Fibroblast of lung (primary cell): ENCODE measurements around the gene PRKCSH. TPM values are rescaled to one million over a fixed set of nuclear protein-coding genes. Genes with fewer than 3 reads are reported as not detected.

Experiments used
- DNase-seq, 2 donors: peaks; one replicate each; pipeline versions ENCODE4 v3.0.0 to v3.0.0-alpha.2; 2010; ENCODE audit warnings: low read depth in 2 of 2
- H2AFZ ChIP-seq: 2 replicates; pipeline ENCODE4 v1.5.1; 2012; ENCODE audit warnings: low read length, control low read depth, inconsistent platforms
- H3K27ac ChIP-seq: 2 replicates; pipeline ENCODE4 v1.5.1; 2011; ENCODE audit warnings: low read length, control low read depth; ENCODE audit not compliant: insufficient read depth
- H3K27me3 ChIP-seq: 2 replicates; pipeline ENCODE4 v1.5.1; 2011; ENCODE audit warnings: mild to moderate bottlenecking, low read length; ENCODE audit not compliant: control insufficient read depth, insufficient read depth
- H3K36me3 ChIP-seq: 2 replicates; pipeline ENCODE4 v1.5.1; 2011; ENCODE audit warnings: low read length; ENCODE audit not compliant: control insufficient read depth, insufficient read depth
- H3K4me1 ChIP-seq: 2 replicates; pipeline ENCODE4 v1.5.1; 2011; ENCODE audit warnings: low read length; ENCODE audit not compliant: control insufficient read depth, insufficient read depth; ENCODE audit errors: extremely low read depth
- H3K4me2 ChIP-seq: 2 replicates; pipeline ENCODE4 v1.5.1; 2011; ENCODE audit warnings: low read length, control low read depth; ENCODE audit not compliant: insufficient read depth; ENCODE audit errors: extremely low read depth
- H3K4me3 ChIP-seq, 4 experiments: fragments of 200-600 bp in 1 of 4; sonication (generic) in 1 of 4; replicated peaks in 1 of 4; 2 replicates each; pipeline ENCODE4 v1.5.1; 2011 to 2016; ENCODE audit warnings: low read length in 4 of 4, low read depth in 3 of 4, mild to moderate bottlenecking in 3 of 4, control low read depth in 2 of 4, inconsistent platforms in 1 of 4, mixed read lengths in 1 of 4; ENCODE audit not compliant: insufficient read depth in 1 of 4; ENCODE audit errors: control extremely low read depth in 1 of 4
- H3K79me2 ChIP-seq: 2 replicates; pipeline ENCODE4 v1.5.1; 2012; ENCODE audit warnings: mild to moderate bottlenecking, low read length, inconsistent platforms; ENCODE audit not compliant: control insufficient read depth, insufficient read depth
- H3K9ac ChIP-seq: 2 replicates; pipeline ENCODE4 v1.5.1; 2011; ENCODE audit warnings: mild to moderate bottlenecking, low read length, control low read depth; ENCODE audit not compliant: insufficient read depth
- H3K9me3 ChIP-seq: 2 replicates; pipeline ENCODE4 v1.5.1; 2012; ENCODE audit warnings: low read depth, low read length; ENCODE audit not compliant: control insufficient read depth, insufficient read depth
- H4K20me1 ChIP-seq: 2 replicates; pipeline ENCODE4 v1.5.1; 2011; ENCODE audit warnings: low read length; ENCODE audit not compliant: control insufficient read depth, insufficient read depth; ENCODE audit errors: extremely low read depth
- EZH2 ChIP-seq: IDR thresholded peaks from 2 replicates; pipeline ENCODE4 v1.5.1; 2012; ENCODE audit warnings: low read length, control low read depth, mild to moderate bottlenecking; ENCODE audit errors: missing control alignments
- polyA plus RNA-seq, 2 donors: library from polyadenylated mRNA; depleted of rRNA in 1 of 2; stranded (reverse) in 1 of 2; unstranded in 1 of 2; fragments of >200 nt; gene quantifications; 2 replicates each; pipeline ENCODE4 v1.2.1, GENCODE V29; 2011 to 2012; ENCODE audit warnings: missing spikeins in 1 of 2
- total RNA-seq: library from RNA; depleted of rRNA; stranded (reverse); fragments of >200 nt; gene quantifications from 2 replicates; pipeline ENCODE4 v1.2.1, GENCODE V29; 2014
- TF ChIP-seq, protein P1 (sequence below), 2 donors: IDR thresholded peaks in 1 of 2; conservative IDR thresholded peaks in 1 of 2; 1 replicate in 1 of 2; 2 replicates in 1 of 2; pipeline ENCODE4 v1.5.1; 2011 to 2012; ENCODE audit warnings: low read length in 2 of 2, control low read depth in 1 of 2, inconsistent platforms in 1 of 2, low read depth in 1 of 2, mild to moderate bottlenecking in 1 of 2

Gene PRKCSH
- total and polyA plus RNA-seq, 2 donors (not counting 1 experiment from before 2014, with no cell fraction given), result 117 to 134 TPM

DNA sequence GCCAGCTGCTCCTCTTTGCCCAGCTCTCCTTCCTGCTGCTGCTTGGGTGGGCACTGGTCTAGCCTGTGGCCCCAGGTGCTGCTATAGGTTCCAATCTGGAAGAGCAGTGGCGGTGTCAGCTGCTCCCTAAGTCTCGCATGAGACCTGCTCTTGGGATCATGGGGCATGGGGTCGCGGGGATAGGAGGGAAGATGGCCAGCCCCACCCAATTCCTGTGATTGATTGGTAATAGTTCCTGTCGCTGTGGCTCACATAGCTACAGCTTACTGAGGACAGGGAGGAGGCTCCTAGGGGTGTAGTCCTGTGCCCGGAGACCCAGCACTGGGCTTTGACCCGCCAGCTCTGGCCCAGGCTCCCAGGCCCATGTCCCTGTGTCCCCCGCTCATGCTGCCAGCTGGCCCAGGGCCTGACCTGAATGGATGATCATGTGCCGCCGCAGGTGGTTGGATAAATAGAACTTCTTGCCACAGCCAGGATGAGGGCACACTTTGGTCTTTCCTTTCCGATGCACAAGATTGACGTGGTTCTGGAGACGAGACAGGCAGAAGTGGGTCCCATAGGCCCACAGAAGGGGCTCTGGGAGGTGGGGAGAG lies 49.9 kb downstream of the PRKCSH start:
- Histone ChIP-seq H3K9me3 (no peaks in the 10 kb centered on the region), H2AFZ (no peak overlapping the region), H3K4me1 (no peaks in the 10 kb centered on the region), H3K27ac (no peak overlapping the region), H3K27me3 (peaks cover 18% of the 10 kb centered on the region), H3K36me3 (no peaks in the 10 kb centered on the region), H3K79me2 (no peaks in the 10 kb centered on the region), H3K4me2 (no peak overlapping the region), H3K4me3 (no peak overlapping the region), H3K9ac (no peak overlapping the region), H4K20me1 (no peaks in the 10 kb centered on the region)
- no peak for TF ChIP-seq EZH2
- TF ChIP-seq, protein P1, sequence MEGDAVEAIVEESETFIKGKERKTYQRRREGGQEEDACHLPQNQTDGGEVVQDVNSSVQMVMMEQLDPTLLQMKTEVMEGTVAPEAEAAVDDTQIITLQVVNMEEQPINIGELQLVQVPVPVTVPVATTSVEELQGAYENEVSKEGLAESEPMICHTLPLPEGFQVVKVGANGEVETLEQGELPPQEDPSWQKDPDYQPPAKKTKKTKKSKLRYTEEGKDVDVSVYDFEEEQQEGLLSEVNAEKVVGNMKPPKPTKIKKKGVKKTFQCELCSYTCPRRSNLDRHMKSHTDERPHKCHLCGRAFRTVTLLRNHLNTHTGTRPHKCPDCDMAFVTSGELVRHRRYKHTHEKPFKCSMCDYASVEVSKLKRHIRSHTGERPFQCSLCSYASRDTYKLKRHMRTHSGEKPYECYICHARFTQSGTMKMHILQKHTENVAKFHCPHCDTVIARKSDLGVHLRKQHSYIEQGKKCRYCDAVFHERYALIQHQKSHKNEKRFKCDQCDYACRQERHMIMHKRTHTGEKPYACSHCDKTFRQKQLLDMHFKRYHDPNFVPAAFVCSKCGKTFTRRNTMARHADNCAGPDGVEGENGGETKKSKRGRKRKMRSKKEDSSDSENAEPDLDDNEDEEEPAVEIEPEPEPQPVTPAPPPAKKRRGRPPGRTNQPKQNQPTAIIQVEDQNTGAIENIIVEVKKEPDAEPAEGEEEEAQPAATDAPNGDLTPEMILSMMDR (conservative IDR thresholded peaks at IDR 0.05 in 1 of 2, IDR thresholded peaks at IDR 0.05 in 1 of 2; ENCODE audit: low read depth in 1 of 2, low read length in 2 of 2), result no peak
- DNase-seq, result no peak

DNA sequence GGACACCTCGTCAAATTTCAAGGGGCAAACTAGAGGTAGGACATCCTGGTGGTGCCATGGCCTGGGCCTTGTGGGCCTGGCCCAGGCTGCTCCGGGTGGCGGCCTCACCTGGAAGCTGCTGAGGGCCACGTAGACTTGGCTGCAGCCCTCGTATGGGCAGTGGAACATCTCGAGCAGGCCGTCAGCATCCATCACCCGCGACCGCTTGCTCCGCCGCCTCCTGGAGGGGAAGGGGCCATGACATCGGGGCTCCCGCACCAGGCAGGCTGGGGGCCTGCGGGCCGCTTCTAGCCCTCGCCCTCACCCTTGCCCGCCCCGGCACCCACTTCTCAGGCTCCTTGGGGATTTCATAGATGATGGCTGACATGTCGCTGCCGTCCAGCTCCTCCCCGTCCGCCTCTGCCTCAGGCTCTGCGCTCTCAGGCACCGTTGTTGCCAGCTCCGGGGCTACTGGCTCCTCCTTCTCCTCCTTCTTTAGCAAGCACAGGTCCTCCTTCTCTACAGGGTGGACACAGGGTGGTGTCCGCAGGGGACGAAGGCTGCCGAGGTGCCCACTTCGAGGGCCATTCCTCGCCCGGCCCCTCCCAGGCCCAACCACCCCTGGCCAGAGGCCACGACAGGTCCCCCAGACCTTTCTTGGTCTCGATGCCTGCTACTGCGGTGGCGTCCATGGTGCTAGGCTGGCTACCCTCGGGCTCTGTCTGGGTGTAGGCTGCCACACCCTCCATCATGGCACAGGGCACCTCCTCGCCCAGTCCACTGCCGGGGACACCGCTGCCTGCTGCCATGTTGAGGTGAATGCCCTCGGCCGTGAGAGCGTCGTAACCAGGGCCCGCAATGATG lies 51.4 kb downstream of the PRKCSH start:
- Histone ChIP-seq H3K9ac (no peak overlapping the region), H3K4me1 (no peaks in the 10 kb centered on the region), H3K79me2 (no peaks in the 10 kb centered on the region), H3K4me2 (no peak overlapping the region), H4K20me1 (no peaks in the 10 kb centered on the region), H2AFZ (no peak overlapping the region), H3K27ac (no peak overlapping the region), H3K36me3 (peaks cover 2% of the 10 kb centered on the region), H3K27me3 (peaks cover 4% of the 10 kb centered on the region), H3K4me3 (no peak overlapping the region), H3K9me3 (no peaks in the 10 kb centered on the region)
- DNase-seq, result no peak
- TF ChIP-seq, protein P1 (conservative IDR thresholded peaks at IDR 0.05 in 1 of 2, IDR thresholded peaks at IDR 0.05 in 1 of 2; ENCODE audit: low read depth in 1 of 2, low read length in 2 of 2), result no peak
- TF ChIP-seq EZH2, result no peak

DNA sequence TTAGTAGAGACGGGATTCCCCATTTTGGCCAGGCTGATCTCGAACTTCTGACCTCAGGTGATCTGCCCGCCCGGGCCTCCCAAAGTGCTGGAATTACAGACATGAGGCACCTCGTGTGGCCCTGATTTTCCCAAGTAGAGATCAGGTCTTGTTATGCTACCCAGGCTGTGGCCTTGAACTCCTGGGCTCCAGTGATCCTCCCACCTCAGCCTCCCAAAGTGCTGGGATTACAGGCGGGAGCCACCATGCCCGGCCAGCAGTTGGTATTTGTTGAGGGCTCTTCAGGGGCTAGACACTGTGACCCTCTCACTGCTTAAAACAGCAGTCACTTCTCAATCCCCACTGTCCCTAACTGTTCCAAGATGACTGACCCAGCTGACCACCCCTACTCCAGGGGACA lies 53.9 kb downstream of the PRKCSH start:
- no peak for TF ChIP-seq EZH2
- TF ChIP-seq, protein P1 (conservative IDR thresholded peaks at IDR 0.05 in 1 of 2, IDR thresholded peaks at IDR 0.05 in 1 of 2; ENCODE audit: low read depth in 1 of 2, low read length in 2 of 2), result no peak
- Histone ChIP-seq H3K4me3 (no peak overlapping the region), H3K4me2 (no peak overlapping the region), H4K20me1 (no peaks in the 10 kb centered on the region), H3K27ac (no peak overlapping the region), H3K36me3 (peaks cover 2% of the 10 kb centered on the region), H3K9me3 (no peaks in the 10 kb centered on the region), H3K9ac (no peak overlapping the region), H3K4me1 (no peaks in the 10 kb centered on the region), H2AFZ (no peak overlapping the region), H3K79me2 (no peaks in the 10 kb centered on the region), H3K27me3 (no peaks in the 10 kb centered on the region)
- DNase-seq, result no peak
